HFFc6 (cell line): ENCODE measurements around the gene TMEM236. TPM values are rescaled to one million over a fixed set of nuclear protein-coding genes. Genes with fewer than 3 reads are reported as not detected.
A peak's percentile ranks its signal among the peaks of the same experiment; 100 is the strongest.

Source experiments
- DNase-seq: peaks from one replicate; pipeline ENCODE4 v3.0.0-alpha.2; 2018
- H3K27ac Mint-ChIP-seq: 2 replicates; pipeline ENCODE4 v1.8.0; 2020; ENCODE audit warnings: mild to moderate bottlenecking, mixed read lengths
- H3K27me3 Mint-ChIP-seq: 2 replicates; pipeline ENCODE4 v1.8.0; 2021; ENCODE audit warnings: mild to moderate bottlenecking, moderate library complexity, mixed read lengths; ENCODE audit not compliant: insufficient read depth
- H3K36me3 Mint-ChIP-seq: 2 replicates; pipeline ENCODE4 v1.8.0; 2021; ENCODE audit warnings: low read depth, mixed read lengths
- H3K4me1 Mint-ChIP-seq: 2 replicates; pipeline ENCODE4 v1.8.0; 2020; ENCODE audit warnings: low read depth, mixed read lengths
- H3K4me3 Mint-ChIP-seq: 2 replicates; pipeline ENCODE4 v1.8.0; 2020; ENCODE audit warnings: mild to moderate bottlenecking, moderate library complexity, mixed read lengths
- H3K9me3 Mint-ChIP-seq: 2 replicates; pipeline ENCODE4 v1.8.0; 2020; ENCODE audit warnings: mild to moderate bottlenecking, mixed read lengths
- CTCF ChIP-seq: fragments of 200-600 bp; sonication (generic); IDR thresholded peaks from 2 replicates; pipeline ENCODE4 v1.5.0; 2021; ENCODE audit warnings: antibody characterized with exemption, mild to moderate bottlenecking
- total RNA-seq, 6 experiments: library from RNA; stranded (reverse); fragmentation: NEBNext Ultra II Directional; extraction: Animal tissue kit (Norgen Biotek cat#: 25700); gene quantifications; 2 replicates in 1 of 6; 3 replicates in 5 of 6; pipeline ENCODE4 v1.2.3, GENCODE V29; 2021

TMEM236 gene
- total RNA-seq, 6 experiments from 2014 or later, result 0.07 to 0.20 (median 0.09) TPM

GRCh38 chr10:17758200-17758599 is 6.2 kb downstream of the TMEM236 start:
- Mint-ChIP-seq H3K27me3 (no peaks in the 10 kb centered on the region; the same call in 1 of the 2 replicates), H3K36me3 (0 out of 2 replicates have a peak, but pooled peaks cover 5% of the 10 kb centered on the region), H3K4me1 (peaks cover 21% of the 10 kb centered on the region), H3K9me3 (no peaks in the 10 kb centered on the region), H3K4me3 (no peak overlapping the region), H3K27ac (0 out of 2 replicates have a peak overlapping the region, but pooled peaks have one; percentile 27)
- no peak for DNase-seq
- no peak for TF ChIP-seq CTCF

- Mint-ChIP-seq H3K27me3 (no peaks in the 10 kb centered on the region; the same call in 1 of the 2 replicates), H3K36me3 (0 out of 2 replicates have a peak, but pooled peaks cover 5% of the 10 kb centered on the region), H3K9me3 (no peaks in the 10 kb centered on the region), H3K4me1 (peaks cover 21% of the 10 kb centered on the region), H3K4me3 (no peak overlapping the region), H3K27ac (no peak overlapping the region)
- DNase-seq, result no peak
- TF ChIP-seq CTCF, result no peak
These were observed 6.9 kb downstream of the TMEM236 start for GRCh38 chr10:17758896-17759295.

- Mint-ChIP-seq H3K36me3 (peaks cover 19% of the 10 kb centered on the region), H3K27me3 (no peaks in the 10 kb centered on the region; the same call in none of the 2 replicates), H3K4me3 (no peak overlapping the region), H3K4me1 (peaks cover 15% of the 10 kb centered on the region), H3K27ac (no peak overlapping the region), H3K9me3 (peaks cover 10% of the 10 kb centered on the region)
- no peak for DNase-seq
- TF ChIP-seq CTCF, result no peak
These were observed 12.1 kb downstream of the TMEM236 start for GRCh38 chr10:17764142-17764541.

GRCh38 chr10:17765602-17766001 is 13.6 kb downstream of the TMEM236 start:
- peaks cover 10% of the 10 kb centered on the region for H3K9me3 Mint-ChIP-seq
- no peak for DNase-seq
- TF ChIP-seq CTCF, result no peak
- H3K4me3 Mint-ChIP-seq, result no peak overlapping the region
- peaks cover 19% of the 10 kb centered on the region for H3K36me3 Mint-ChIP-seq
- H3K27ac Mint-ChIP-seq, result no peak overlapping the region
- H3K4me1 Mint-ChIP-seq, result peaks cover 20% of the 10 kb centered on the region
- H3K27me3 Mint-ChIP-seq, result no peaks in the 10 kb centered on the region; the same call in 1 of the 2 replicates

- Mint-ChIP-seq H3K27me3 (no peaks in the 10 kb centered on the region; the same call in 1 of the 2 replicates), H3K27ac (no peak overlapping the region), H3K4me3 (no peak overlapping the region), H3K9me3 (peaks cover 10% of the 10 kb centered on the region), H3K36me3 (peaks cover 17% of the 10 kb centered on the region), H3K4me1 (peaks cover 20% of the 10 kb centered on the region)
- DNase-seq, result no peak
- TF ChIP-seq CTCF, result no peak
These were observed 14.7 kb downstream of the TMEM236 start for GRCh38 chr10:17766731-17767130.
